Muscle of arm (tissue), 12 donors: Measurements from ENCODE around the gene TFF3. TPM values are rescaled to one million over a fixed set of nuclear protein-coding genes. Genes with fewer than 3 reads are reported as not detected.

Experiments
- DNase-seq: peaks from one replicate; pipeline ENCODE4 v3.0.0-alpha.2; 2013
- polyA plus RNA-seq, 12 donors: library from polyadenylated mRNA; unstranded; fragments of 120-200 nt; gene quantifications; one replicate each; pipeline ENCODE4 v1.2.1, GENCODE V29; 2013; ENCODE audit not compliant: insufficient read length in 12 of 12

The TFF3 gene
- polyA plus RNA-seq, 12 donors, result 0.75 to 218 (median 1.4) TPM; not detected in 1

DNA sequence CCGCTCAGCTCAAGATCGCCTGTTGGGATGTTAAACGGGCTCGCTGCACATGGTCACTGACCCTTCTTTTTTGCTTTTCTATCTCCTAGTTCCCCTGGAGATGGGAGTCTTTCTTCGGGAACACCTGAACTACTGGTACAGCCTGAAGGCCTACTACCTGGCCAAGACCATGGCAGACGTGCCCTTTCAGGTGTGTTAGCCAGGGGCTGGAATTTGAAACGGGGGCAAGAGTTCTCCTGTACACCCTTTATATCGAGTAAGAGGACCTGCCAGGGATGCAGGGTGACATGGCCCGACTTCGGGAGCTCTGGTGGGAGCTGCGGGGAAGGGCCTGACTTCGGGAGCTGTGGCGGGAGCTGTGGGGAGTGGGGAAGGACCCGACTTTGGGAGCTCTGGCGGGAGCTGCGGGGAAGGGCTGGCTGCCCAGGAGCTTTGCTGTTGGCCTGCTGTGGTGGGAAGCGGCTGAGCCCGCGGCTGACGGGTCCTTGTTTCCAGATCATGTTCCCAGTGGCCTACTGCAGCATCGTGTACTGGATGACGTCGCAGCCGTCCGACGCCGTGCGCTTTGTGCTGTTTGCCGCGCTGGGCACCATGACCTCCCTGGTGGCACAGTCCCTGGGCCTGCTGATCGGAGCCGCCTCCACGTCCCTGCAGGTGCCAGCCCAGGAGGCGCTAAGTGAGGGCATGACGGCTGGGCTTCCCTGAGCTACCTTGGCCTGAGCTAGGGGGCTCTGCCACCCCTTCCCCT lies 24.0 kb downstream of the TFF3 start:
- no peak for DNase-seq

DNA sequence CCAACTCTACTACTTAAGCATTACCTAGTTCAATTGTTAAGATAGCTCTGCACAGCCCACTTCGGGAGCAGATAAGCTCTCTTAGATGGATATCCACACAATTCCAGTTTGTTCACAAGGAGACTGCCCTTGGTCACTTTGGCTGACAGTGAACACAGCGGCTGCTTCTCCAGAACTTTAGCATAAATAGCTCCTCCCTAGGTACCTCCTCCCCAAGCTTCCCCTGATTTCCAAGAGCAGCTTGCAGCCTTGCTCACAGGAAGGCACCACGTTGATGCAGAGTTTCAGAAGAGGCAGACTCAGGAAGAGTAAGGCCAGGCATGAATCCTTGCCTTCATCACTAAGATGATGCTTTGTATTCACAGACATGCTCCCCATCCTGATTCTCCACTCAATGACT lies 24.7 kb downstream of the TFF3 start:
- no peak for DNase-seq

DNA sequence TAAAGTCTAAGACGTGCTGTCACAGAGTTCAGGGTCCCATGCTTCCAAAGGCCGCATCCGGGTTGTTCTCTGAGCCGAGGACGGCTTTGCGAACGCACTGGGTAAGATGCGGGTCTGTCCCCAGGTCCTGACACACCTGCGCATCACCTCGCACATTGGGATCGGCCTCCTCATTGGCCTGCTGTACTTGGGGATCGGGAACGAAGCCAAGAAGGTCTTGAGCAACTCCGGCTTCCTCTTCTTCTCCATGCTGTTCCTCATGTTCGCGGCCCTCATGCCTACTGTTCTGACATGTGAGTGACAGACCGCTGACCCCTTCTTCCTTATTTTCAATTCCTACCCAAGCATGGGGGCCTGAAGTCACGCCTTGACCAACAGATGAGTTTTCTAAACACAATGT lies 25.3 kb downstream of the TFF3 start:
- DNase-seq, result no peak

DNA sequence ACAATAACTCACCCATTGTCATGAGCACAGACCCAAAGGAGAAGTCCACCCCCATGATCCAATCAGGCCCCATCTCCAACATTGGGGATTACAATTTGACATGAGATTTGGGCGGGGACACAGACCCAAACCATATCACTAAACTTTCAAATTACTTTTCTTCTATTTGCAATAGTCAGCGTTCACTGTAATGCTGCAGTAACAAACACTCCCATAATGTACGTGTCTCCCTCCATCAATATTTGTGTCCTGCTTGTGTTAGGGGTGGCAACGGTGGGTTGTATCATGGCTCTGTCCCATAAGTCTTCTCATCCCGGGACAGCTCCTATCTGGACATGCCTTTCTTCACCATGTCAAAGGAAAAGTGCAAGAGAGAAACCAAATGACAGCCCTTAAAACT lies 26.2 kb downstream of the TFF3 start:
- no peak for DNase-seq

DNA sequence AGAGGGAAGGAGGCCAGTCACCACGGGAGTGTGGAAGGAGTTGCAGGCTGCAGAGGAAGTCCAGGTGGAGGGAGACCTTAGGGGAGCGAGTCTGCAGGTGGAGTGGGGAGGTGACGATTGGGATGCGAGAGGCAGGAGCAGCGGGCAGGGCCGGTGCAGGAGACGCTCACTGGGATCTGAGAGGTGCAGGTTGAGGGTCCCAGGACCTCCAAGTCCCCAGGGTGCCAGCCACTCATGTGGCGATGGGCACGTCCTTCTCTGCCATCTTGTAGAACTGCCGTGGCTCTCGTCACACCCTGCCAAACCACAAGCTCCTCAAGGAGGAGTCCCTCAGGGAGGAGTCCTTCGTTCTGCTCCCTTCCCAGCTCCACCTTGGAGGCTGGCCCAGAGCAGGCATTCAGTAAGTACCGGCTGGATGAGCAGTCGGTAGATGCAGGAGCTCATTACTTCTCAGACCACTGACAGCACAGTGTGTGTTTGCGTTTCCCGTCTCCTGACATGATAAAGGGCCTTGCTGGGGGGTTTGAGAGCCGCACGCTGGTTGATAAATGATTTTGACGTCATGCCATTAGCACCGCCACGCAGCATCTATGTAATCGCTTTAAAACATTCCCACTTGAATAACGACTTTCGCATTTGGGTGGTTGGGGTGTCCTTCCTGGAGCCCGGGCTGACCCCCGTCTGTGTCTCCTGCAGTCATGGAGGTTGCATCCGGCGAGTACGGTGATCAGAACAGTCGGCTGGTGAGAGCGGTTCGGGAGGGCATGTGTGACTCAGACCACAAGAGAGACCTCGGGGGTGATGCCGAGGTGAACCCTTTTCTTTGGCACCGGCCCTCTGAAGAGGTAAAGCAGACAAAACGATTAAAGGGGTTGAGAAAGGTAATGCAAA lies 27.8 kb downstream of the TFF3 start:
- no peak for DNase-seq

DNA sequence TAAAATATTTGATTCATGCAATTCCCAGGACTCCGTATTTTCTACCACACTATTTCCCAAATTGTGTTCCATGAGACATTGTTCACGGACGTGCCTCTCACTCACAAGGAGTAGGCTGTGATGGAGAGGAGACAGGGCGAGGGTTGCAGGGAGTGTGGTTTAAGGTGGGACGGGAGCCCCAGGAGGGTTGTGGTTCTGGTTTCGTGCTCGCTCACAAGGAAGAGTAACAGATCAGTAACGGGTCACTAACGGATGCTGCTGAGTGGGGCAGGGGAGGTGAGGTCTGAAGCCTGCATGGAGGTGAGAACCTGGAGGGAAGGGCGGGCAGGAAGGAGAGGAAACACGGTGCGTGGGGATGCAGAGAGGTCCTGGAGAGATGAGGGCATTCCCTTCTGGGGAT lies 28.8 kb downstream of the TFF3 start:
- no peak for DNase-seq

DNA sequence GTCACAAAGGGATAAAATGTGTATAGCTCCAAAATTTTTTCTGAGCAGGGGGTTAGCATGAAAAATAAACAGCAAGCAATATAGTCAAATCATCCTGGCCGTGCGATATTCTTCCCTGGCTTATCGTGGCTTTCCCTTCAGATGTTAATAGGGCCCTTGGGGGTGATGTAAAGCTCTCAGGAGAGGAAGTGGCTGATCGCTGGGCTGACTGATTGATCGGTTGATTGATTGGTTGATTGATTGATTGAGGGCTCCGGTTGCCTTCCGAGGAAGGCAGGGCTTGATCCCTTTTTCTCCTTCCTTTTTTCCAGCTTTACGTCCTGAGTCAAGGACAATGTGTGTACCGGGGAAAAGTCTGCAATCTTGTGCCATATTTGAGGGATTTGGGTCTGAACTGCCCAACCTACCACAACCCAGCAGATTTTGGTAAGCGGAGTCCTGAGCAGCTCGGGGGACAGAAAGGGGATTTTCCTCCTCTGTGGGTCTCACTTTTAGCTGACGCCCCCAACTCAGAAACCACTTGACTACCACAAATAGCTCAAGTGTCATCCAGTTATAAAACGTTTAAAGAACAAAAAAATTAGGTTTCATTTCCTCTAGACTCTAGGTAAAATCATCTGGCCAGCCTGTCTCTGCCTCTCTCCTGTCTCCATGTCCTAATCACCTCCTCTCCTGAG lies 29.5 kb downstream of the TFF3 start:
- no peak for DNase-seq

DNA sequence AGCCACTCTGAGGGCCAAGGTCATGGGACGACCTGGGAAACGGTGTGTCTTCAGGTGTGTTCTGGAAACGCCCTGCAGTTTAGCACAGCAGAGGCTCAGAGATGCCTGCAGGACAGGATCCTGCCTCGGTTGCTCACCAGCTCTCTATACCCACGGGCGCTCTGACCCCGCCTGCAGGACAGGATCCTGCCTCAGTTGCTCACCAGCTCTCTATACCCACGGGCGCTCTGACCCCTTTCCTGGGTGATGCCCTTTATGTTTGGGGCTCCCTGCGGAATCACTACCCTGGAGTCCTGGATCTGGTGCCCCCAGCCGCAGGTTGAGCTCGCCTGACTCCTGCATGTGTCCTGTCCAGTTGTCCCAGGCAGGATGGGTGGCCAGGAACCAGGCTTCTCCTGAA lies 32.5 kb downstream of the TFF3 start:
- no peak for DNase-seq

DNA sequence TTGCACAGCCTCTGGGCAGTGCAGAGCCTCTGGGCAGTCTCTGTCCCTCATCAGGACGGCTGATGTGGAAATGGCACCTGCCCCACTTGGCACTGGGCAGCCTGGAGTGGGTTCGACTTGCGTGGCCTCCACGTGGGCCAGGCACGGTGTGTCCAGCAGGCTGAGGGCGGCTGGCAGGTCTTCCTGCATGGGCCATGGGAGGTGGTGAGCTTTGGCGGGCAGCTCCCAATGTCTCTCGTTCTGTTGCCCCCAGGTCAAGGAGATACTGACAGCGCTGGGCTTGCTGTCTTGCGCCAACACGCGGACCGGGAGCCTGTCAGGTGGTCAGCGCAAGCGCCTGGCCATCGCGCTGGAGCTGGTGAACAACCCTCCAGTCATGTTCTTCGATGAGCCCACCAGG lies 33.2 kb downstream of the TFF3 start:
- no peak for DNase-seq

DNA sequence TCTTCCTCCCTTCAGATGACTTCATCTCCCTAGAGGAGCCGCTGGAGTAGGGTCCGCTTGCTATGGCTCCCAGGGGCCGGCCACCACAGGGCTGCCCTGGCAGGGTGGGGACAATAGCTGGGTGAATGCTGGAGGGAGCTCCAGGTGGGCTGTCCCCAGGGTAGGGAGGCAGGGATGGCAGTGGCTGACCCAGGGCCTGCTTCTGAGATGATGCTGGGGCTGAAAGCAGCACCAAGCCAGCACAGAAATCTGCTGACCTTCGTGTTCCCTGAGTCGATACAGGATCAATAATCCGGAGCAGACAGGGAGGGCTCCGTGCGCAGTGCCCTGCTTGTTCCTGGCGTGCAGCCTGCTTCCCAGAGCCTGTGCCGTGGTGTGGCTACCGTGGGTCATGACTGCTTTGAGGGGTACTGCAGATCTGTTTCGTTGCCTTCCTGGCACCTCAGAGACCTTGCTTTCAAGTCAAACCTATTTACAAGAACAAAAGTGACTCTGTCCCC lies 34.0 kb downstream of the TFF3 start:
- no peak for DNase-seq

DNA sequence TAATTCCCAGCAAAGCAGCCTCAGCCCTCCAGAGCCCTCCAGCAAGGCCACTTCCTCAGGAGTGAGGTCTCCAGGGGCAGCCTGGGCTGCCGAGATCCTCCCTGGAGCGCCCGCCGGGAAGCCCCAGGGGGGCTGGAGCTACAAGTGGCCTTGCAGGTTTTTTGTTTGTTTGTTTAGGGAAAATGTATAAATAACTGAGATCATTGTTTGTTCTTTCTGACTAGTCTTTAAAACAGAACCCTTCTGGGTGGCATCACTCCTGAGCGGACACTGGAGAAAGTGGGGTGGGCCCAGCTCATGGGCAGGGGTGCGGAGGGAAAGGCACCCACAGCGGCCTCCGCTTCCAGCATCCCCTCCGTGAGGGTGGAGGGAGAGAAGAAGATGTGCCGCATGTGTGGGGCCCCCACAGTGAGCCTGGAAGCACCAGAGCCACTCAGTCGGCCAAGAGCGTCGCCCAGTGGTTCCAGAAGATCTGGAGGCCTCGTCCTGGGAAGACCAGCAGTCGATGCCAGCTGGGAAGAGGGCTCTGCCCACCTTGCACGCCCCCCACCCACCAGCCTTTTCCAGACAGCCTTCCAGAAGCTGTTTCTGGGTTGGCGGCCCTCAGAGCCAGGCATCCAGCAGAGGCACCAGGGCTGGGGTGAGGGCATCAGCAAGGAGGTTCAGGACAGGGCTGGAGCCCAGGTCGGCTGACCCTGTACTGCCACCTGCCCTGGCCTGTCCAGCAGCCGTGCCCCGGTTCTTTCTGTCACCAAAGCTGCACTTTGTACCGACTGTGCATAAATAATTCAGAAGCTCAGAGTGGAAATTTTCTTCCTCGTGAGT lies 34.6 kb downstream of the TFF3 start:
- DNase-seq, result no peak

DNA sequence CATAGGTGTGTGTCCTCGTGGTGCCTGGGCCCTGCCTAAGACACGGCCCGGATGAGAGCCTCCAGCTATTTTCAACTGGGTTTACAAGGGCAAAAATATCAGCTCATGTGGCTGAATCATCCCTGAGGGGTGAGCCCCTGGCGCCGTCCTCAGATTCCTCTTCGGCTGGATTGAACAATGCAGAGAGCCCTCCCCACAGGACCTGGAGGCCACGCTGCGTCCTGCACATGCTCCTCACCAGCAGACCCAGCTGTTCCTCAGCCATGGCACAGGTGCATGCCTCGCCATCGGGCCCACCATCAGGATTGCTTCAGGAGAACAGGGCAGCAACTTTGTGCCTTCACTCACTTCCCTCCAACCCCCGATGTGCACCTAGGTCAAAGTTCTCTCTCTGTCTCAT lies 35.3 kb downstream of the TFF3 start:
- no peak for DNase-seq

DNA sequence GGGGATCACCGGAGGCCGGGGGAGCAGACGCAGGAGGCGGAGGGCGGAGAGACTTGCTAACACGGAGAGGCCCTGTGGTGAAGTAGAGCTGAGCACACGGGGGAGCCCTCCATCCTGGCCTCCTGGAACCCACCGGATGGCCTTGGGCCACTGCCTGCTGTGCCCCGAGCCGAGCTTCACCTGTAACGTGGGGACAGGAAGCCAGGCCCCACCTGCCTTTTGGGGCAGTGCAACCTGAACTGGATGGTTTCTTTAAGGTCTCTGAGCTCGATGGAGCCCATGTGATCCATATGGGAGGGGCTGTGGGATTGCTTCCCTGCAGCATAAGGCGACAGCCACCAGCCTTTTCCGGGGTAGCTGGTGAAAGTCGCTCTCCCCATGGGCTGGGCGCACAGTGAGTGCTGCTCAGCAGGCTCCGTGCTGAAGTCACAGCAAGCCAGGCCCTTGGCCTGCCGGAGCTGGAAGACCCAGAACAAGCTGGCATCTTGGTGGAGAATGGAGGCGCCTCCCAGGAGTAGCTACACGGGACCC lies 35.8 kb downstream of the TFF3 start:
- no peak for DNase-seq

DNA sequence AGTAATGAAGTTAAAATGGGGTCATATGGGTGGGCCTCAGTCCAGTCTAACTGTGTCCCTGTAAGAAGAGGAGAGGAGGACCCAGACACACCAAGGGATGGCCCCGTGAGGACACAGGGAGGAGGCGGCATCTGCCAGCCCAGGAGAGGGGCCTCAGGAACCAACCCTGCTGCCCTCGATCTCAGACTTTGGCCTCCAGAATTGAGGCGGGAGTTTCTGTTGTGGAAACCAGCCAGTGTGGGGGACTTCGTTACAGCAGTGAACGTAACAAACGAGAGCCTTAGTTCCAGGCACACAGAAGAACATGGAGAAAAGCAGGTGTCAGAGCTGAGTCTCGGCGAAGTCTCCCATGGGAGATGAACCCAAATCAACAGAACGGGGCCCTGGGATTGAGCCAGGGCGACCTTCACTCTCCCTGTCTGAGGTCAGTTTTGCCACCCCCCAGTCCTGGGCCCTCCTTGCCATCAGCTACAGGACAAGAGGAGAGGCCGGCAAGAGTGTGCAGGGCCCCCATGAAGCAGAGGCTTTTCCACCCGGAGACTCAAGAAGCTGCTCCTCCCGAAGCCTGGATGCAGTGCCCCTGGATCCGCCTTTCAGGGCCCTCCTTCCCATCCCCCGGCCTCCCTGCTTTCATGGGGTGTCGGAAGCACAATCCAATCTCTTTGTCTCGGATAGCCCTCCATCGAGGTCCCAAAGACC lies 36.6 kb downstream of the TFF3 start:
- no peak for DNase-seq

DNA sequence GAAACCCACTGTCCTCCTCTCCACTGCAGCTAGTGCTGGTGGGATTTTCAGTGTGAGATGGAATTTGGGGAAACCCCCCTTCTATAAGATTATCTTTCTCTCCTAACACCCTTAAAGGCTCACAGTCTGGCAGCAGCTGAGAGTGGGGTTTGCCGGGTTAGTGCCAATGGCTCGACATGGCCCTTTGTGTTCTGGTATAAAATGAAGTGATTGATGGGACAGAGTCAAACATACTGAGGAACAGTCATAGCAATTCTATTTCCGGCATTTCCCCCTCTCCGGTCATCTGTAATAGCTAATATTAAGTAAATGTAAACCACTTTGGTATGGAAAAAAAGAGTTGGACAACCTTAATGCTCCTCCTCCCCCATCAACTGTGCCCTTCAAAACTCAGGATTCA lies 37.6 kb downstream of the TFF3 start:
- no peak for DNase-seq

DNA sequence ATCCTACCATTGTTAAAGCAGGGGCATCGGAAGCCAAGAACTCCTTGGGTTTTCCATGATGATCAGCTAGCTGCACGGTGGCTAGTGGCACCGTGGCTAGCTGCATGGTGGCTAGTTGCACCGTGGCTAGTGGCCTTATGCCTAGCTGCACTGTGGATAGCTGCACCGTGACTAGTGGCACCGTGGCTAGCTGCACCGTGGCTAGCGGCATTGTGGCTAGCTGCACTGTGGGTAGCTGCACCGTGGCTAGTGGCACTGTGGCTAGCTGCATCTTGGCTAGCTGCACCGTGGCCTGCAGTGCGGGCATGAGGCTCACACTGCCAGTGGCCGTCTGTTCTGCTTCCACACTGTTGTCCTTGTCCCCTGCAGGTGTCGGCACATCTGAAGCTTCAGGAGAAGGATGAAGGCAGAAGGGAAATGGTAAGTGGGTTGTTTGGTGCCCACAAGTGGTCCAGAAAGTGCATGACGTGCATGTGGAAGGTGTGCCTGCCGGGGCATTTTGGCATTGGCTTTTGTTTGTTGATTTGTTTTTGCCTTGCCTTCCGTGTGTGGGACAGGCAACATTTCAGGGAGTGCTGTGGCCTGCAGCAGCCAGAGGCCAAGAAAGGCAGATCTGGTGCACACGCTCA lies 38.6 kb downstream of the TFF3 start:
- DNase-seq, result no peak

DNA sequence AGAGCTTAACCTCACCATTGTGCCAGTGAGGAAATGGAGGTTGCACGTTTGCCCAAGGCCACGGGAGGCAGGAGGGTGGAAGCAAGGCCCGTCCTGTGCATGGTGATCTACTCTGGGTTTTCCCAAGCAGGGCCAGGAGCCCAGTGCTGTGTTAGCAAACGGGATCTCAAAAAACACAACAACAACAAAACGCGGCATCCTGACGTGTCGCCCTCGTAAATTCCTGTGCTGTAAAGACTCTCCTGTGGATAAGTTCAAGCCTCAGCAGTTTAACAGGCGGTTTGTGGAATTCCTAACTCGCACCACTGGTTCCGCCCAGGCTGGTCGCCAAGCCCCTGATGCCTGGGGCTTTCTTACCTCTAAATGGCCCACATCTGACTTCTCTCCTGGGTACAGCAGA lies 39.1 kb downstream of the TFF3 start:
- DNase-seq, result no peak

DNA sequence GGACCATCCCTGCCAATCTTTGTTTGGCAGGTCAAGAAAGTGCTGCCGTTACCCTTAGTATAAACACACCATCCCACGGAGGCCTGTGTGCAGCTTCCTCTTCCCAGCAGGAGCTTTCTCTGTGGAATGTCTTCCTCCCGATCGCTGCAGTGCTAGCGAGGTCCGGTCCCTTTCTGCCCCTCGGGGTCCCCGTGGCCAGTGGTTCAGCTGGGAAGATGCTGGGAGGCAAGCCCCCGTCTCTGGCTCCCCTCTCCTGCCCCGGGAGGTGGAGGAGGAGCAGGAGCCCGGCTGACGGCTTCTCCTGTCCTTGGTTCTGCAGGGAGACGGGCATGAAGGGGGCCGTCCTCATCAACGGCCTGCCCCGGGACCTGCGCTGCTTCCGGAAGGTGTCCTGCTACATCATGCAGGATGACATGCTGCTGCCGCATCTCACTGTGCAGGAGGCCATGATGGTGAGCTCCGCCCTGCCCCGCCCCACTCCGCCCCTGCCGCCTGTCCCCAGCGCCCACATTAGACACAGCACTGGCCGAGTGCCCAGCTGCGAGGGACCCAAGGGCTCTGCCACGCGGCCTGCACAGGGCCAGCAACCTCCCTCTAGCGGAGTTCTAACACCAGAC lies 42.1 kb downstream of the TFF3 start:
- DNase-seq, result no peak

DNA sequence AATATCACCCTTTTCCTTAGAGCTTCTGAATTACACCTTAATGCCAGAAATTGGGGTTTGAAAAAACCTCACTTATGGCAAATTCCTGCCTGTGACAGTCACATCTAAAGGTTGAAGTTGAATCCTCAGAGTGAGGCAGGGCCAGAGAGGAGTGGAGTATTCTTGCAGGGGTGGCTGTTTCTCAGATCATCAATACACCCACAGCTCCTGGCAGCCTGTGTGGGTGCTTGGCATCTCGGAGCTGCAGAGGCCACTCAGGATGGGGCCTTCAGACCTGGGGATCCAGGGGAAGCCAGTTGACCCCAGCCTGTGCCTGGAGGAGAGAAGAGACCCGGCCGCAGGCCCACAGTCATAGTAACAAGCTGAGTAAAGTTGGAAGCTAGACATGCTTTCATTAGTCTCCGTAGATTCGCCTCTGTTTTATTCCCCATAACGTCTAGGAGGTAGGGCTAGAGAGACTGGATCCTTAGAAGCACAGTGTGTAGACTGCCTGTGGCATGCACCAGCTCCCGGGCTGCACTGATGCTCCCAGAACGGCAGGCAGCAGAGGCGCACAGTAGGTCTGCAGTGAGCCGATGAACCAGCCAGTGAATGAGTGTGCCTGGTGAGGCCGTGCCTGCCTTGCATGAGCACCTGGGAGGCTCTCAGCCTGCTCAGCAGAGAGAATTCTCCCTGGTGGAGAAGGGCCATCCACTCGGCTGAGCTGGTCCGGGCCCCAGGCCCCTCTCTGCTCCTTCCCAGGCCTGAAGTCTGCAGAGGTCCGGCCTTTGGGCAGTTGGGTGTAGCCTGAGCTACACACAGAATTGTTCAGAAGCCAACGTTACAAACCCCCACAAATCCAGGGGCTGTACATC lies 42.9 kb downstream of the TFF3 start:
- no peak for DNase-seq
